IMR-90 (cell line): ENCODE results near the gene BLVRB. TPM values are rescaled to one million over a fixed set of nuclear protein-coding genes. Genes with fewer than 3 reads are reported as not detected.

ENCODE experiments used
- ATAC-seq: fragments of 200-7000 bp; cut with Tn5 transposase; 2 replicates; pipeline ENCODE4 v1.9.1; 2020; ENCODE audit warnings: low read depth, mild to moderate bottlenecking, moderate library complexity
- BruUV-seq: library from RNA; stranded (reverse); fragments of 400-500 nt; replicated peaks from 2 replicates; lab custom pipeline; 2021; lab: Mats Ljungman, UMichigan
- CTCF ChIA-PET: fragments of 300-600 bp; formaldehyde crosslinking; extraction: SDS; loops from one replicate; lab custom pipeline; 2021; ENCODE audit warnings: antibody characterized with exemption; lab: Yijun Ruan, JAX
- POLR2A ChIA-PET: fragments of 300-600 bp; sonication (Branson Sonifier 250); formaldehyde crosslinking; loops from one replicate; lab custom pipeline; 2022; ENCODE audit warnings: antibody characterized with exemption; ENCODE audit not compliant: unreplicated experiment; lab: Charles Lee
- DNase-seq: peaks from one replicate; pipeline ENCODE4 v3.0.0; 2013
- H2AFZ ChIP-seq: replicated peaks from 2 replicates; pipeline ENCODE3; 2013; ENCODE audit warnings: low read length, mild to moderate bottlenecking; ENCODE audit not compliant: poor library complexity
- H2AK5ac ChIP-seq: 2 replicates; pipeline ENCODE4 v1.6.1; 2013; ENCODE audit warnings: low read depth, low read length, inconsistent platforms
- H2AK9ac ChIP-seq: replicated peaks from 2 replicates; pipeline ENCODE3; 2013; ENCODE audit warnings: mild to moderate bottlenecking, low read depth, low read length, moderate library complexity; ENCODE audit not compliant: poor library complexity
- H2BK120ac ChIP-seq: 2 replicates; pipeline ENCODE4 v1.6.1; 2013; ENCODE audit warnings: low read depth, low read length, inconsistent platforms
- H2BK15ac ChIP-seq: 3 replicates; pipeline ENCODE4 v1.6.1; 2013; ENCODE audit warnings: low read depth, low read length, inconsistent platforms
- H2BK20ac ChIP-seq: 2 replicates; pipeline ENCODE4 v1.6.1; 2013; ENCODE audit warnings: low read depth, mild to moderate bottlenecking, inconsistent platforms, low read length, moderate library complexity
- H2BK5ac ChIP-seq: 2 replicates; pipeline ENCODE4 v1.6.1; 2013; ENCODE audit warnings: mild to moderate bottlenecking, low read depth, low read length, inconsistent platforms; ENCODE audit not compliant: poor library complexity, severe bottlenecking
- H3K14ac ChIP-seq: replicated peaks from 2 replicates; pipeline ENCODE4 v1.6.1; 2013; ENCODE audit warnings: low read depth, low read length, inconsistent platforms
- H3K18ac ChIP-seq: 2 replicates; pipeline ENCODE4 v1.6.1; 2013; ENCODE audit warnings: low read depth, low read length, control low read depth
- H3K23ac ChIP-seq: 2 replicates; pipeline ENCODE4 v1.6.1; 2013; ENCODE audit warnings: low read depth, low read length, inconsistent platforms
- H3K27ac ChIP-seq: 2 replicates; pipeline ENCODE4 v1.5.1; 2013; ENCODE audit warnings: mild to moderate bottlenecking, control low read depth, low read length; ENCODE audit not compliant: insufficient read depth
- H3K27me3 ChIP-seq: 2 replicates; pipeline ENCODE4 v1.6.1; 2013; ENCODE audit warnings: low read length; ENCODE audit not compliant: control insufficient read depth, insufficient read depth
- H3K36me3 ChIP-seq: 2 replicates; pipeline ENCODE4 v1.6.1; 2013; ENCODE audit warnings: low read length, mixed read lengths; ENCODE audit not compliant: control insufficient read depth, insufficient read depth
- H3K4ac ChIP-seq: 2 replicates; pipeline ENCODE4 v1.6.1; 2013; ENCODE audit warnings: low read depth, low read length, inconsistent platforms
- H3K4me1 ChIP-seq: 2 replicates; pipeline ENCODE4 v1.6.1; 2013; ENCODE audit warnings: low read length, mixed read lengths; ENCODE audit not compliant: control insufficient read depth, insufficient read depth
- H3K4me2 ChIP-seq: 2 replicates; pipeline ENCODE4 v1.6.1; 2013; ENCODE audit warnings: low read depth, mild to moderate bottlenecking, control low read depth, low read length, moderate library complexity
- H3K4me3 ChIP-seq: 2 replicates; pipeline ENCODE4 v1.5.1; 2013; ENCODE audit warnings: low read depth, mild to moderate bottlenecking, control low read depth, low read length, moderate library complexity; ENCODE audit not compliant: insufficient read depth
- H3K56ac ChIP-seq: 2 replicates; pipeline ENCODE4 v1.6.1; 2013; ENCODE audit warnings: low read length, inconsistent platforms; ENCODE audit not compliant: insufficient read depth; ENCODE audit errors: extremely low read depth
- H3K79me1 ChIP-seq, 2 experiments: 2 replicates each; pipeline ENCODE4 v1.6.1; 2013; ENCODE audit warnings: low read length in 2 of 2, inconsistent platforms in 1 of 2, low read depth in 1 of 2
- H3K9ac ChIP-seq: 2 replicates; pipeline ENCODE4 v1.6.1; 2013; ENCODE audit warnings: low read depth, low read length, control low read depth
- H3K9me1 ChIP-seq: 2 replicates; pipeline ENCODE4 v1.6.1; 2013; ENCODE audit warnings: low read length, inconsistent platforms; ENCODE audit not compliant: insufficient read depth
- H3K9me3 ChIP-seq: 2 replicates; pipeline ENCODE4 v1.6.1; 2013; ENCODE audit warnings: low read length; ENCODE audit not compliant: control insufficient read depth, insufficient read depth
- H4K20me1 ChIP-seq: 2 replicates; pipeline ENCODE4 v1.6.1; 2013; ENCODE audit warnings: low read length, inconsistent platforms; ENCODE audit not compliant: insufficient read depth
- H4K5ac ChIP-seq: 2 replicates; pipeline ENCODE4 v1.6.1; 2013; ENCODE audit warnings: mild to moderate bottlenecking, low read depth, low read length, control low read depth
- H4K8ac ChIP-seq, 2 experiments: 2 replicates each; pipeline ENCODE4 v1.6.1; 2013; ENCODE audit warnings: low read depth in 2 of 2, low read length in 2 of 2, control low read depth in 1 of 2, inconsistent platforms in 1 of 2
- H4K91ac ChIP-seq: 2 replicates; pipeline ENCODE4 v1.6.1; 2013; ENCODE audit warnings: low read depth, low read length, inconsistent platforms; ENCODE audit not compliant: insufficient read depth
- CEBPB ChIP-seq: IDR thresholded peaks from 2 replicates; pipeline ENCODE4 v1.6.1; 2012; ENCODE audit warnings: low read depth, low read length, improper control_type of control experiment
- CHD1 ChIP-seq: IDR thresholded peaks from 2 replicates; pipeline ENCODE4 v1.6.1; 2012; ENCODE audit warnings: low read depth, low read length, improper control_type of control experiment
- CTCF ChIP-seq: conservative IDR thresholded peaks from 2 replicates; pipeline ENCODE4 v1.5.1; 2012; ENCODE audit warnings: mild to moderate bottlenecking, low read depth, low read length, improper control_type of control experiment
- ELK1 ChIP-seq: fragments of 150-350 bp; IDR thresholded peaks from 2 replicates; pipeline ENCODE4 v1.6.1; 2016; ENCODE audit warnings: low read depth, mild to moderate bottlenecking, low read length, moderate library complexity, borderline replicate concordance
- FOS ChIP-seq: fragments of 150-350 bp; IDR thresholded peaks from 2 replicates; pipeline ENCODE4 v1.6.1; 2016; ENCODE audit warnings: low read depth, low read length
- MAFK ChIP-seq: IDR thresholded peaks from 2 replicates; pipeline ENCODE4 v1.6.1; 2012; ENCODE audit warnings: low read depth, low read length, improper control_type of control experiment
- MAZ ChIP-seq: IDR thresholded peaks from 2 replicates; pipeline ENCODE4 v1.6.1; 2012; ENCODE audit warnings: low read depth, mild to moderate bottlenecking, low read length, improper control_type of control experiment, moderate library complexity, borderline replicate concordance
- MXI1 ChIP-seq: IDR thresholded peaks from 2 replicates; pipeline ENCODE4 v1.6.1; 2012; ENCODE audit warnings: low read depth, mild to moderate bottlenecking, low read length, moderate library complexity, borderline replicate concordance
- NFE2L2 ChIP-seq: fragments of 150-350 bp; IDR thresholded peaks from 2 replicates; pipeline ENCODE4 v1.6.1; 2016; ENCODE audit warnings: low read depth, mild to moderate bottlenecking, low read length
- RAD21 ChIP-seq: IDR thresholded peaks from 2 replicates; pipeline ENCODE4 v1.6.1; 2012; ENCODE audit warnings: low read length, improper control_type of control experiment
- RCOR1 ChIP-seq: IDR thresholded peaks from 2 replicates; pipeline ENCODE4 v1.6.1; 2012; ENCODE audit warnings: mild to moderate bottlenecking, low read length, improper control_type of control experiment; ENCODE audit not compliant: insufficient replicate concordance
- RFX5 ChIP-seq: IDR thresholded peaks from 2 replicates; pipeline ENCODE4 v1.8.0; 2012; ENCODE audit warnings: low read depth, mild to moderate bottlenecking, low read length, moderate library complexity
- WGBS, 2 experiments: methylation state at CpG; one replicate each; pipeline versions ENCODE4 v1.1.5 to v1.1.7; 2013; ENCODE audit warnings: missing lambda C conversion rate in 2 of 2; ENCODE audit not compliant: insufficient read length in 1 of 2; ENCODE audit errors: extremely low coverage in 2 of 2; 5-methylcytosine and 5-hydroxymethylcytosine counted together
- dilution Hi-C: fragments of 300-500 bp; cut with HindIII; formaldehyde crosslinking; loops from one replicate; pipeline ENCODE4 v1.14.3; 2018; ENCODE audit warnings: low sequenced_read_pairs; ENCODE audit not compliant: unreplicated experiment
- in situ Hi-C: fragments of 300-500 bp; cut with MboI; formaldehyde crosslinking; loops from 3 replicates; pipeline ENCODE4 v1.14.3; 2019; ENCODE audit warnings: low sequenced_read_pairs, inconsistent platforms, mixed read lengths
- intact Hi-C: fragments of 100-400 bp; cut with micrococcal nuclease; formaldehyde crosslinking; loops from 2 replicates; pipeline ENCODE4 v1.10.0; 2022
- polyA plus RNA-seq, 3 experiments: library from polyadenylated mRNA; depleted of rRNA; stranded (reverse); fragments of >200 nt; gene quantifications; 2 replicates each; pipeline ENCODE4 v1.2.3, GENCODE V29; 2012; ENCODE audit warnings: low replicate concordance in 1 of 3
- total RNA-seq: library from RNA; depleted of rRNA; stranded (reverse); fragments of >200 nt; gene quantifications from 2 replicates; pipeline ENCODE4 v1.2.3, GENCODE V29; 2012

BLVRB gene
- total and polyA plus RNA-seq, 2 of the 4 experiments (the other 2 are of a cell fraction): 65.2 to 102 TPM

GRCh38 chr19:40457048-40457447, 8.5 kb downstream of the BLVRB start:
- Histone ChIP-seq H3K9me3 (no peaks in the 10 kb centered on the region), H3K18ac (no peak overlapping the region), H3K4me2 (no peak overlapping the region), H2AK5ac (no peak overlapping the region), H3K79me1 (peaks cover 0 to 6% of the 10 kb centered on the region in 2 experiments; a peak in 2 of 4 replicates), H2BK20ac (no peak overlapping the region), H3K23ac (no peak overlapping the region), H3K14ac (no peak overlapping the region), H2BK15ac (no peak overlapping the region), H3K4me3 (no peak overlapping the region), H4K5ac (no peak overlapping the region), H4K8ac (no peak overlapping the region), H3K27me3 (no peaks in the 10 kb centered on the region), H3K4ac (no peak overlapping the region), H2BK120ac (no peak overlapping the region), H4K20me1 (peaks cover 4% of the 10 kb centered on the region; the same call in 1 of the 2 replicates), H2AK9ac (no peak overlapping the region), H4K91ac (no peak overlapping the region), H3K36me3 (peaks cover 3% of the 10 kb centered on the region; the same call in 1 of the 2 replicates), H3K9ac (no peak overlapping the region), H3K4me1 (no peaks in the 10 kb centered on the region; the same call in 1 of the 2 replicates), H2AFZ (no peak overlapping the region), H2BK5ac (no peak overlapping the region), H3K56ac (no peak overlapping the region), H3K9me1 (peaks cover 2% of the 10 kb centered on the region; the same call in 1 of the 2 replicates), H3K27ac (no peak overlapping the region)
- WGBS, 2 experiments: no CpG with 5 or more reads among the region's 5 CpGs
- dilution Hi-C loops (no loop called here), in situ Hi-C loops (no loop called here), intact Hi-C loops (no loop called here)
- DNase-seq (no peak), ATAC-seq (no peak)
- TF ChIP-seq CTCF (no peak), CHD1 (no peak), RAD21 (no peak), NFE2L2 (no peak), ELK1 (no peak), RCOR1 (no peak), RFX5 (no peak), MXI1 (no peak), CEBPB (no peak), MAZ (no peak), FOS (no peak), MAFK (no peak)
- ChIA-PET POLR2A (no interaction called here), CTCF (no interaction called here)
- BruUV-seq: no TSS peak
